Stimulated activated CD4-positive, alpha-beta T cell treated with anti-CD3 and anti-CD28 coated beads, Interleukin-4, amount 100 ng/mL, for 4 hours (primary cell): ENCODE results near the gene GYPB.
"Not testable (repeated sequence)": the region's sequence is repeated elsewhere in the genome, so short reads cannot be mapped to it uniquely, and the experiment has no call there.

ENCODE experiments used
- DNase-seq, 2 experiments: peaks; one replicate each; pipeline ENCODE4 v3.0.0-alpha.2; 2020

GYPB gene

GRCh38 chr4:144019277-144019676 is at the start of gene GYPB:
TSS of gene GYPB (minus strand) at chr4:144019380. CDS start at chr4:144019287, 93 bp downstream.
- not testable (repeated sequence) for DNase-seq

GRCh38 chr4:144061556-144061955 is 42.4 kb upstream of the GYPB start:
- DNase-seq: not testable (repeated sequence)

DNA sequence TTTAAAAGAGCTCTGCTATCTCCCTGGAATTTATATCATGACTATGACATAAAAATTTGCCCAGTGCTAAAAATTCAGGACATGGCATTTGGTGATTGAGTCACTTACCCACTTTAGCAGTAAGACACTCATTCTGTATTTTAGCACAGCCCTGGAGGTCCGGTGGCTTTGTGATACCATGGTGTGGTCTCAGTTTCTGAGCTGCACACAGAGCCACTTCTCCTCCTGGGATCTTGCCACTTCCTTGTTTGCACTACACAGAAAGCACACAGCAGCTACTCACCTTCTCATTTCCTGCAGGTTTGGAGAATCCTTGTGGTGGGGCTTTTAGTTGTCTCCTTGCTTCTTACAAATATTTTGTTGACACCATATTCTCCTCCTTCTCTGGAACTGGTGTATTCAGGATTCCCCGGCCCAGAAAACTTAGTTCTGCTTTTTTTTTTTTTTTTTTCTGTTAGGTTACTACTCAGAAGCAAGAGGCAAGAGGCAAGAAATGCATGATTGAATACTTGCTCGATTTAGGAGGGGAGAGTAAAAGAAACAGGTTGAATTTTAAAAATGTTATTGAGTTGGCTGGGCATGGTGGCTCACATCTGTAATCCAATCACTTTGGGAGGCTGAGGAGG is 41.2 kb upstream of the GYPB start:
- not testable (repeated sequence) for DNase-seq

DNA sequence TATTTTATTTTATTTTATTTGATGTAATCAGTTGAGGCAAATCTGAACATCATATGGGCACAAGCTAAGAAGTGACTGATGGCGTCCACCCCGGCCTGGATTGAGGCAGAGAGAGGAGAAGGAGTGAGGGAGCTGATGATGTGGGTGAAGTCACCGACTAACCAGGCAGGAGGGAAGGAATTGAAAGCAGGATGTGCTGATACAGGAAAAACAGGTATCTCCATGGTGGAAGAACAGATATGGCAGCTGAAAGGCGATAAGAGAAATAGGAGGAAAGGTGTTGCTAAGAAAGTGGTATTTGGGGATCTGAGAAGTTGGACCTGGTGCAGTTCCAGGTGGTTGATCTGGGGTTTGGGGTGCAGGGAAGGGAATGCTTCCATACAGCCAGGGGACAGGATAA is 37.6 kb upstream of the GYPB start:
- no peak for DNase-seq

GRCh38 chr4:144055336-144055735 is 36.2 kb upstream of the GYPB start:
- not testable (repeated sequence) for DNase-seq

DNA sequence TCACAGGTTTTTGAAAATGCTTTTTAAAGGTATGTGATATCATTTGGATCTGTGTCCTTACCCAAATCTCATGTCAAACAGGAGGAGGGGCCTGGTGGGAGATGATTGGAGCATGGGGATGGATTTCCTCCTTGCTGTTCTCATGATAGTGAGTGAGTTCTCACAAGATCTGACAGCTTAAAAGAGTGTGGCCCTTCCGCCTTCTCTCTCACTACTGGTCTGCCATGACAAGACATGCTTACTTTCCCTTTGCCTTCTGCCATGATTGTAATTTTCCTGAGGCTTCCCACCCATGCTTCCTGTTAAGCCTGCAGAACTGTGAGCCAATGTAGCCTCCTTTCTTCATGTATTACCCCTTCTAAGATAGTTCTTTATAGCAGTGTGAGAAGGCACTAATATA is 32.3 kb upstream of the GYPB start:
- not testable (repeated sequence) for DNase-seq

- DNase-seq: not testable (repeated sequence)
Measured at GRCh38 chr4:144050631-144051030, 31.5 kb upstream of the GYPB start.

DNA sequence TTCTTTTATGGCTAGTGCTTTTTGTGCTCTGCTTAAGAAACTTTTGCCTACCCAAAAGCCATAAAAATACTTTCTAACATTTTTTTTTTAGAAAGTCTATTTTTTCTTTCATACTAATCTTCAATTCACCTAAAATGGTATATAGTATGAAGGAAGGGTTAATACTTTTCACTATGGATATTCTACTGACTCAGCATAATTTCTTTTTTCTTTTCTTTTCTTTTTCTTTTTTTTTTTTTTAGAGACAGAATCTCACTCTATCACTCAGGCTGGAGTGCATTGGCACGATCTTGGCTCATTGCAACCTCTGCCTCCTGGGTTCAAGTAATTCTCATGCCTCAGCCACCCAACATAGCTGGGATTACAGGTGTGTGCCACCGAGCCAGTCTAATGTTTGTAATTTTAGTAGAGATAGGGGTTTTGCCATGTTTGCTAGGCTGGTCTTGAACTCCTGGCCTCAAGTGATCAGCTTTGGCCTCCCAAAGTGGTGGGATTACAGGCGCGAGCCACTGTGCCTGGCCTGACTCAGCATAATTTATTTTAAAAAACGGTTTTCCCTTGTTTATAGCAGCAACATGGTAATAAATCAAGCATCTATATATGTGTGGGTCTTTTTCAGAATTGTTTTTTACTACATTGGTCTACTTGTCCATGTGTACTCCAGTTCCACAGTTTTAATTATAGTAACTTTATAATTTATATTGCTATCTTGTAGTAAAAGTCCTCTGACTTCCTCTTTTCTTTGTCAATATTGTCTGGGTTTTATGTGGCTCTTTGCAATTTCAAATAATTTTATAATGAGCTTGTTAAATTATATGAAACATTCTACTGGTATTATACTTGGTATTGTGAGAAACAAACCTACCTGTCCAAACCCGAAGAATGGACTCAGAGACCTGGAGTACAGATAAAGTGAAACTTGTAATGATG is 30.6 kb upstream of the GYPB start:
- not testable (repeated sequence) for DNase-seq

DNA sequence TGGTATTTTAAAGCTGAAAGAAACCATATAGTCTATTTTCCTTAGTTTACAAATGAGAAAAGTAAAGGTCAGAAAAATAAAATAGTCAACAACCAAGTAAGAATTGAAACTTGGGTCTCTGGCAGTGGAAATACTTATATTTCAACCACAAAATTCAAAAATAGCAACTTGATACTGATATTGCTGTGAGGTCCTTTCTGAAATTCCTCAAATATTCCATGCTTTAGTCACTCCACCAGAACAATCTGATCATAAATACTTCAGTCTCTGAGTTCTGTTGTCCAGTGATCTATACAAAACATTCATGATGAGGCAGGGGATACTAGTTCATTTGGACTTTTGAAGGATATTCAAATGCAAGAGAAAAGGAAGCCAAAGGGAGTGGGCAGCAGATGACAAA is 25.8 kb upstream of the GYPB start:
- DNase-seq: not testable (repeated sequence)

- DNase-seq: not testable (repeated sequence)
Measured at GRCh38 chr4:144032580-144032979, 13.4 kb upstream of the GYPB start.

- DNase-seq: not testable (repeated sequence)
Measured at GRCh38 chr4:144031875-144032274, 12.7 kb upstream of the GYPB start.

DNA sequence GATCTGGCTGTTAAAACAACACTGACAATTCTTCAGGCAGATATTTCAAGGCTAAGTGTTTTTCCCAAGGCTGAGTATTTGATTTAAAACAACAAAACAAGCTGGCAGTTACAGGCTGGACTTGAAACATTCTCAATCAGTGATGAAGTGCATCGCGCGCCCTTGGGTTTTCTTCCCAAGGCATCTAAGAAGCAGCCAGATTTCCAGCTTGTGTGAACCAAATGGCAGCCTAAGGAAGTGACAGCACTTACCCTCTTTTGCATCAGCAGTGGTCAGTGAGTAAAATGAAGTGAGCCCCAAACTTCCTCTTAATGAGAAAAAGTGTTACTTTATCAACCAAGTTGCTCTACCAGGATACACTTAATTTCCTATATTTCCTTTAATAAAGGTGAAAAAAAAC is 12.2 kb upstream of the GYPB start:
- DNase-seq: not testable (repeated sequence)

DNA sequence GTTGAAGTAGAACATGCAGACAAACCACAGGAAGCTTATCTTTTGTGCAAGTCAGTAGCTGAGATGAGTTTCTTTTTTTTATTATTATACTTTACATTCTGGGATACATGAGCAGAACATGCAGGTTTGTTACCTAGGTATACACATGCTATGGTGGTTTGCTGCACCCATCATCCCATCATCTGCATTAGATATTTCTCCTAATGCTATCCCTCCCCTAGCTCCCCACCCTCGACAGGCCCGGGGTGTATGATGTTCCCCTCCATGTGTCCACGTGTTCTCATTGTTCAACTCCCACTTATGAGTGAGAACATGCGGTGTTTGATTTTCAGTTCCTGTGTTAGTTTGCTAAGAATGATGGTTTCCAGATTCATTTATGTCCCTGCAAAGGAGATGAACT is 11.5 kb upstream of the GYPB start:
- DNase-seq: not testable (repeated sequence)

GRCh38 chr4:144026682-144027081 is 7.5 kb upstream of the GYPB start:
- DNase-seq: not testable (repeated sequence)

DNA sequence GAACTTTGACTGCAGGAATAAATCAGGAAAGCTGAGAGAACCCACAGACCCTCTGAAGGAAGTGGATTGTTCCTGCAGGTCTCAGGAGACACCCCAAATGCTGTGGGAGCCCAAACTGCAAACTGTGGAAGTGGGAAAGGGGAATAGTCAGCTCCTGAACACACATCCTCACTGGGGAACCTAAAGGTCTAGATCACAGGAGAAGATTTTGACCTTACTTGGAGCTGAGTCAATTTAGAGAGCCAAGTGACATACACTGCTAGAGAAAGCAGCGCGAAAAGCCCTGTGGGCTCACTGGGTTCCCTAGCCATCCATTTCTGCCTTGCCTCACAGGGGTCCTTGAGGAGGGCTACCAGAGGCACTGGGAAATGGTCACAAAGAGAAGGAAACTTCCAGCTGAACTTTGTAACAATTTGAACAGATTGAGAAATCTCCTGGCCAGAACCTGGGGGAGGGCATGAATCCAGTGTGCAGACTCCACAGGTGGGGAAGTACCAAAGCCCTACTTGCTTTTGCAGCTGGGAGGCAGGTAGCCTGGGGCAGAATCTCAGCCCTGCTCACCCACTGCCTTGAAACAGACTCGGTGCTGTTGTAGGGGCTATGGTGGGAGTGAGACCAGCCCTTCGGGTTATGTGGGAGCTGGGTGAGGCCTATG is 5.3 kb upstream of the GYPB start:
- DNase-seq: not testable (repeated sequence)

DNA sequence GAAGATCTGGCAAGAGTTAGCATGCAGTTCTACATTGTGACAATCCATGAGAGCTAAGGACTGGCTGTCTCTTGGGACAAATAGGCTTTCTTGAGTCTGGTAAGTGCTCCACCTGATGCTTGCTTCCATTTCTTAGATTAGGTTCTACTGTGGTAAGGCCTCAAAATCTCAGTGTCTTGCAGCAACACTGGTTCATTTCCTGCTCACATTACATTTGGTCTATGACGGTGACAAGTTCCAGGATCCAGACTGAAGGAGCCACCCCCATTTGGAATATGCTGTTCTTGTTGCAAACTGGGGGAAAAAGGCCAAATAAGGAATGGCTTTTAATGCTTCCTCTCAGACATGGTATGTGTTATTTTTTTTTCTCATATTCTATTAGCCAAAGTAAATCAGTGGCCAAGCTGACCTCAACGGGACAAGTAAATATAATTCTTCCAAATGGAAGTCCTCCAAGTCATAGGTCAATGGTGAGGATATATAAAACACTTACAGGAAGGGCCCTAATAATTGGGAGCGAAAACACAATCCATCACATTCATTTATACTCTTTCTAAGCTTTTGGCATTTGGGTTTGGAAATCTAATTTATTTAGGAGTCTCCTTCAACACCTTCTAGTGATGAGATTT is 3.7 kb upstream of the GYPB start:
- DNase-seq: not testable (repeated sequence)

DNA sequence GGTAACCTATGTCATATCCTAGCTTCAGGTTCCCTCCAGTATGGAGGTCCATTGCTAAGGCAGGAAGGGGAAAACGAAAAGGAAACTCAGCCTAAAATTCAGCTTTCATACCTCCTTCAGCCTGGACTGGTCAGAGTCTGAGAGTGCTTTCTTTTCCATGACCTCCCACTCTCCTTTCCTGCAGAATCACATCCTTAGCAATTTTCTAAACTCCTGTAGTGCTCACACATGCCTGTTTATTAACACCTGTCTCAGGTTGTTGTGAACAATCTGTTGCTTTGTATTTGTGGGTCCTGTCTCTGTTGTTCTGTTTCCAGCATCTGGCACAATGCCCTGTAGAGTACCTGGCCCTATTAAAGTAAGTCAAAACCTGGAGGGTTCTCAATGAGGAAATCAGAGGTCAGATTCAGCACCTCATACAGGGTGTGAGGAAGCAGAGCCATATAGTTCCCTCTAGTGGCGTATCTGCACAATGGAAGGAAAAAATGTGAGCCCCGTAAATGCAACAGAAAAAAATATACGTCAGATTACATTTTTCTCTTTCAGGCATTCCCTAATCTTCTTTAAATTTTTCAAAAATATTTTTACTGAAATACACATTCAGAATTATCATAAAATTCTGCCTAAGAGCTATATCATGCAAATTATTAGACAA is 2.3 kb upstream of the GYPB start:
- DNase-seq: not testable (repeated sequence)

DNA sequence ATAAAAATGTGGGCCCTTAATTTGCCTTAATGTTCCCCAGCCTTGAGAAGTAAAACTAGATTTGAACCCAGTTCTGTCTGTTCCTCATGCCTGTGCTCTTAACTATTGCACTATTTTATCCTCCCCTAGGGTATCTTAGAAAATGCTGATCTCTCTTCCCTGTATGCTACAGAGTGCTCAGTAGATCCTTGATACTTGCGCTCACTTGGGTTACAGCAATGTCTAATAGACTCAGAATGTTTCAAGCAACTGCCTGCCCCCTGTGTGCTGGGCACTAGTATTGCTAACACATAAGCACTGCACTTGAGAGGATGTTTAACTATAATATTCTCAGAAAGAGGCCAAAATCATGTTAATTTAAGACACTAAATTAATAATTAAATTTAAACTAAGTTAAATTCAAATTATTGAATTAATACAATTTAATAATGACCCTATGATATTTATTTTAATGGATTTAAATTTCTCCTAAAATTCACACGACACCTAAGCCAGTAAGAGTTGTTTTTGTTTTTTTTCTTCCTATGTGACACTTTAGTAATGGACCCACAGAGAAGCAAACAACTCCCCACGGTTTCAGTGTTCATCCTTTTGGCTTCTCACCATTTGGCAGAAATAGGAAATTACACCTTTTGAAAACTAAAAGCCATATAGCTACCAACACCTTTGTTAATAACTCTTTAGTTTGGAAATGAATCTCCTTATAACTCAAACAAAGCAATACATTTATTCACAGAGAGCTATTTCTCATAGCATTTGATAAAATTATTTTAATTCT is 768 bp downstream of the GYPB start:
- DNase-seq: not testable (repeated sequence)

- DNase-seq: not testable (repeated sequence)
Measured at GRCh38 chr4:144017271-144017670, 1.9 kb downstream of the GYPB start.

DNA sequence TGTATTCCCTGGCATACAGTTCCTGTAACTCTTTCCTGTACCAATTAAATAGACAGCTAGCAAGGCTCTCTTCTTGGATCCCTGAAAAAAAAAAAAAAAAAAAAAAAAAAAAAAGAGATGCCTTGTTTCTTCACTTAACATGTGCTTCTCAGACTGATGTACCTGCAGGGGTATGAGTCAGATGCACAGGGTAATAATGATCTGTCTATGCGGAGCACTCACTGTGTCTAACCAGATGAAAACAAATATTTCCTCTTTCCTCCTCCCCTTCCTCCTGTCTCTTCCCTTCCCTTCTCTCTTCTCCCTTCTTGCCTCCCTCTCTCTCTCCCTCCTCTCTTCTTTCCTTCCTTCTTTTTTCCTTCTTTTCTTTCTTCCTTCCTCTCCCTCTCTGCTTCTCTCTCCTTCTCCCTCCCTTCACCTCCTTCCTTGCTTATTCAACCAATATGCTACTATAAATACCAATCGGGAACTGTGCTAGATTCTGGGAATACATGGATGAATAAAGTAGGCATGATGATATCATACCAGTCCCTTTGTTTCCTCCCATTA is 3.0 kb downstream of the GYPB start:
- not testable (repeated sequence) for DNase-seq

GRCh38 chr4:144014808-144015207 is 4.4 kb downstream of the GYPB start:
- DNase-seq: no peak
